ENCODE measurements around the gene EIF4E2. TPM values are rescaled to one million over a fixed set of nuclear protein-coding genes. Genes with fewer than 3 reads are reported as not detected.

Gene EIF4E2
- total RNA-seq, 2 experiments from 2014 or later: 45.9 to 46.0 TPM

- no peak within 1 kb of the TSS for H3K27ac Mint-ChIP-seq
- CTCF ChIA-PET: no interaction called here
Observed at GRCh38 chr2:232539298-232540231, 10.9 kb upstream of the EIF4E2 start, which contains the start of gene CHRNG. CHRNG (plus strand) TSS chr2:232539692; CDS start chr2:232539748, 56 bp downstream.

GRCh38 chr2:232540441-232541041 is 9.9 kb upstream of the EIF4E2 start:
- intact Hi-C loops (cut with DNase I, micrococcal nuclease): no loop called here
- Histone ChIP-seq H3K27me3 (ENCODE audit: control insufficient read depth in 1 of 2, insufficient read depth in 2 of 2, low read length in 2 of 2) (peaks cover 0 to 16% of the 10 kb centered on the region in 2 experiments), H3K4me1 (ENCODE audit: insufficient read depth, low read length) (peaks cover 1% of the 10 kb centered on the region), H3K27ac (ENCODE audit: low read depth in 1 of 2, low read length in 2 of 2) (no peak overlapping the region), H3K9me3 (ENCODE audit: control insufficient read depth in 1 of 2, insufficient read depth in 1 of 2, low read length in 2 of 2) (peaks cover 0 to 12% of the 10 kb centered on the region in 2 experiments), H3K36me3 (ENCODE audit: insufficient read depth, low read length) (no peaks in the 10 kb centered on the region), H3K4me3 (ENCODE audit: low read length) (no peak overlapping the region)
- Mint-ChIP-seq H3K4me1 (ENCODE audit: low read depth) (peaks cover 6% of the 10 kb centered on the region), H3K9me3 (no peaks in the 10 kb centered on the region), H3K4me3 (no peak overlapping the region), H3K27ac (no peak overlapping the region), H3K27me3 (peaks cover 12% of the 10 kb centered on the region), H3K36me3 (ENCODE audit: low read depth) (peaks cover 10% of the 10 kb centered on the region)
- DNase-seq (no peak), ATAC-seq (ENCODE audit: poor library complexity) (no peak)
- CTCF ChIA-PET: no interaction called here
- POLR2A ChIA-PET: no interaction called here
- no peak for TF ChIP-seq CTCF (IDR thresholded peaks at IDR 0.05)

More at GRCh38 chr2:232539298-232540231, 10.9 kb upstream of the EIF4E2 start, which contains the start of gene CHRNG:
- H3K27me3 Mint-ChIP-seq: peaks cover 12% of the 10 kb centered on the region
- no peaks in the 10 kb centered on the region for H3K9me3 Mint-ChIP-seq
- no peaks in the 10 kb centered on the region for H3K4me1 ChIP-seq (ENCODE audit: insufficient read depth, low read length)
- peaks cover 6% of the 10 kb centered on the region for H3K4me1 Mint-ChIP-seq (ENCODE audit: low read depth)
- ATAC-seq (ENCODE audit: poor library complexity) (no peak), DNase-seq (no peak)
- H3K36me3 ChIP-seq (ENCODE audit: insufficient read depth, low read length): no peaks in the 10 kb centered on the region
- POLR2A ChIA-PET: no interaction called here
- no peak within 1 kb of the TSS for H3K27ac ChIP-seq (ENCODE audit: low read depth in 1 of 2, low read length in 2 of 2)
- no peak within 1 kb of the TSS for H3K4me3 Mint-ChIP-seq
- H3K9me3 ChIP-seq (ENCODE audit: control insufficient read depth in 1 of 2, insufficient read depth in 1 of 2, low read length in 2 of 2): peaks cover 0 to 18% of the 10 kb centered on the region in 2 experiments
- no peak for TF ChIP-seq CTCF (IDR thresholded peaks at IDR 0.05)
- intact Hi-C loops (cut with DNase I, micrococcal nuclease): no loop called here
- H3K4me3 ChIP-seq (ENCODE audit: low read length): no peak within 1 kb of the TSS
- peaks cover 4% of the 10 kb centered on the region for H3K36me3 Mint-ChIP-seq (ENCODE audit: low read depth)
- peaks cover 0 to 19% of the 10 kb centered on the region in 2 experiments for H3K27me3 ChIP-seq (ENCODE audit: control insufficient read depth in 1 of 2, insufficient read depth in 2 of 2, low read length in 2 of 2)

GRCh38 chr2:232541195-232541960 is 9.1 kb upstream of the EIF4E2 start:
- Mint-ChIP-seq H3K4me3 (no peak overlapping the region), H3K4me1 (ENCODE audit: low read depth) (peaks cover 7% of the 10 kb centered on the region), H3K27me3 (peaks cover 9% of the 10 kb centered on the region), H3K9me3 (no peaks in the 10 kb centered on the region), H3K27ac (no peak overlapping the region), H3K36me3 (ENCODE audit: low read depth) (peaks cover 10% of the 10 kb centered on the region)
- no peak for TF ChIP-seq CTCF (IDR thresholded peaks at IDR 0.05)
- H3K4me3 ChIP-seq (ENCODE audit: low read length): no peak overlapping the region
- ChIA-PET CTCF (no interaction called here), POLR2A (no interaction called here)
- H3K27me3 ChIP-seq (ENCODE audit: control insufficient read depth in 1 of 2, insufficient read depth in 2 of 2, low read length in 2 of 2): peaks cover 0 to 8% of the 10 kb centered on the region in 2 experiments
- no peak overlapping the region for H3K27ac ChIP-seq (ENCODE audit: low read depth in 1 of 2, low read length in 2 of 2)
- H3K36me3 ChIP-seq (ENCODE audit: insufficient read depth, low read length): peaks cover 6% of the 10 kb centered on the region
- no peak for DNase-seq
- peaks cover 0 to 4% of the 10 kb centered on the region in 2 experiments for H3K9me3 ChIP-seq (ENCODE audit: control insufficient read depth in 1 of 2, insufficient read depth in 1 of 2, low read length in 2 of 2)
- no peak for ATAC-seq (ENCODE audit: poor library complexity)
- peaks cover 7% of the 10 kb centered on the region for H3K4me1 ChIP-seq (ENCODE audit: insufficient read depth, low read length)
- intact Hi-C loops (cut with DNase I, micrococcal nuclease): no loop called here
